Measurements from ENCODE around the gene NLRP13.
"Not testable (repeated sequence)": the region's sequence is repeated elsewhere in the genome, so short reads cannot be mapped to it uniquely, and the experiment has no call there.

The NLRP13 gene, protein sequence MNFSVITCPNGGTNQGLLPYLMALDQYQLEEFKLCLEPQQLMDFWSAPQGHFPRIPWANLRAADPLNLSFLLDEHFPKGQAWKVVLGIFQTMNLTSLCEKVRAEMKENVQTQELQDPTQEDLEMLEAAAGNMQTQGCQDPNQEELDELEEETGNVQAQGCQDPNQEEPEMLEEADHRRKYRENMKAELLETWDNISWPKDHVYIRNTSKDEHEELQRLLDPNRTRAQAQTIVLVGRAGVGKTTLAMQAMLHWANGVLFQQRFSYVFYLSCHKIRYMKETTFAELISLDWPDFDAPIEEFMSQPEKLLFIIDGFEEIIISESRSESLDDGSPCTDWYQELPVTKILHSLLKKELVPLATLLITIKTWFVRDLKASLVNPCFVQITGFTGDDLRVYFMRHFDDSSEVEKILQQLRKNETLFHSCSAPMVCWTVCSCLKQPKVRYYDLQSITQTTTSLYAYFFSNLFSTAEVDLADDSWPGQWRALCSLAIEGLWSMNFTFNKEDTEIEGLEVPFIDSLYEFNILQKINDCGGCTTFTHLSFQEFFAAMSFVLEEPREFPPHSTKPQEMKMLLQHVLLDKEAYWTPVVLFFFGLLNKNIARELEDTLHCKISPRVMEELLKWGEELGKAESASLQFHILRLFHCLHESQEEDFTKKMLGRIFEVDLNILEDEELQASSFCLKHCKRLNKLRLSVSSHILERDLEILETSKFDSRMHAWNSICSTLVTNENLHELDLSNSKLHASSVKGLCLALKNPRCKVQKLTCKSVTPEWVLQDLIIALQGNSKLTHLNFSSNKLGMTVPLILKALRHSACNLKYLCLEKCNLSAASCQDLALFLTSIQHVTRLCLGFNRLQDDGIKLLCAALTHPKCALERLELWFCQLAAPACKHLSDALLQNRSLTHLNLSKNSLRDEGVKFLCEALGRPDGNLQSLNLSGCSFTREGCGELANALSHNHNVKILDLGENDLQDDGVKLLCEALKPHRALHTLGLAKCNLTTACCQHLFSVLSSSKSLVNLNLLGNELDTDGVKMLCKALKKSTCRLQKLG

DNA sequence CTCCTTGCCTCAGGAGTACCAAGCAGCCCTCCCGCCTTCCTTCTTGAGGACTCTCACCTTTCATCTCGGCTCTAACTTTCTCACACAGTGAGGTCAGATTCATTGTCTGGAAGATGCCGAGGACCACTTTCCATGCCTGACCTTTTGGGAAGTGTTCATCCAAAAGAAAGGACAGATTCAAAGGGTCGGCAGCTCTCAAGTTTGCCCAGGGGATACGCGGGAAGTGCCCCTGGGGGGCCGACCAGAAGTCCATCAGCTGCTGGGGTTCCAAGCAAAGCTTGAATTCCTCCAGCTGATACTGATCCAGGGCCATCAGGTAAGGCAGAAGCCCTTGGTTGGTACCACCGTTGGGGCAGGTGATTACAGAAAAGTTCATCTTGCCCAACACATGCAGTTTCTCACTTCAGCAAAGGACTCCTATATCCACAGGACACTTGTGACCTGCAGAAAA is at the start of gene NLRP13:
Gene NLRP13 (minus strand): TSS at position 401 of the 451 bp plus-strand sequence. CDS start 25 bp downstream, at position 376.
- DNase-seq, result no peak

DNA sequence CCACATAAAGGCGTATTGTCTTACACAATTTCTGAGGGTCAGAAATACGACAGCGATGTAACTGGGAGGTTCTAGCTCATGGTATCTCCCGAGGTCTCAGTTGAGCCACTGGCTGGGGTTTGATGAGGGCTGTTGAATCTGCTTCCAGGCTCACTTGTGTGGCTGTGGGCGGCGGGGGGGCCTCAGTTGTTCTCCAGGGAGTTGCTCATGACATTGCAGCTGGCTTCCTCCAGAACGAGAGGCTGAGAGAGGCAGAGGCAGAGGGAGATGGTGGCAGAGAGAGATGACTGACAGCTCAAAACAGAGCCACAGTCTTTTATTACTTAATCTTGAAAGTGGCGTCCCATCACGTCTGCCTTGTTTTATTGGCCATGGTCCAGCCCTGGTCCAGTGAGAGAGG is 48.3 kb upstream of the NLRP13 start:
- DNase-seq, result no peak

DNA sequence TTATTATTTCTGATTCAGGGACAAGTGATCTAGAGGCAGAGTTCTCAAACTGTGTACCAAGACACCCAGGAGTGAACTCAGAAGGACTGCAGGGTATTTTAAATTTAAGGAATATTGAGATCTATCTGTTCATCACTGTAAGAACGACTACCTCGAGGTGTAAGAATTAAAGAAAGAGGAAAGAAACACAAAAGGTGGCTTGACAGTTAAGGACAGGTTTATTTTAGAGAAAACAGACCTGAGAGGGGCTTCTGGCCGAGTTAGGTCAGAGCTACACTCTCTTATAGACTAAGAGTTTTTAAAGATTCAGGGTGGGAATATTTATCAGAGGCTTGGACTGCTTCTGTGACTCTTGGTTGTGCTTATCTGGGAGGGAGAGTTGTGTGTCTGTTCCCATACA is 41.8 kb upstream of the NLRP13 start:
- DNase-seq, result no peak

DNA sequence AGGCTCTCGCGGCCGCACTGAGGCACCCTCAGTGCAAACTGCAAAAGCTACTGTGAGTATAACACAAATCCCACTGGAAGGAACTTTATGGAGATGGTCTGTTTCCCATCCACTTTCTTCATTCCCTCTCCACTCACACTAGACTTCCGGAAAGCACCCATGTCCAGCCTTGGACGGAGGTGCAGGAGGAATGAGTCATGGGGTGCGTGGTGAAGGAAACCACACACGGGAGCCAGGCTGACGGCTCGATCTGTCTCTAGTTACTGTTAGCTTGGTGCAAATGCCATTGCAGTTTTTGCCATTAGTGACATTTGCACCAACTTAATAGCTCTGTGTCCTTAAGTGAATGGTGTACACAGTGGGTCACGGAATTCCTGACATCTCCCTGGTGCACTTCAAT is 30.1 kb upstream of the NLRP13 start:
- no peak for DNase-seq

DNA sequence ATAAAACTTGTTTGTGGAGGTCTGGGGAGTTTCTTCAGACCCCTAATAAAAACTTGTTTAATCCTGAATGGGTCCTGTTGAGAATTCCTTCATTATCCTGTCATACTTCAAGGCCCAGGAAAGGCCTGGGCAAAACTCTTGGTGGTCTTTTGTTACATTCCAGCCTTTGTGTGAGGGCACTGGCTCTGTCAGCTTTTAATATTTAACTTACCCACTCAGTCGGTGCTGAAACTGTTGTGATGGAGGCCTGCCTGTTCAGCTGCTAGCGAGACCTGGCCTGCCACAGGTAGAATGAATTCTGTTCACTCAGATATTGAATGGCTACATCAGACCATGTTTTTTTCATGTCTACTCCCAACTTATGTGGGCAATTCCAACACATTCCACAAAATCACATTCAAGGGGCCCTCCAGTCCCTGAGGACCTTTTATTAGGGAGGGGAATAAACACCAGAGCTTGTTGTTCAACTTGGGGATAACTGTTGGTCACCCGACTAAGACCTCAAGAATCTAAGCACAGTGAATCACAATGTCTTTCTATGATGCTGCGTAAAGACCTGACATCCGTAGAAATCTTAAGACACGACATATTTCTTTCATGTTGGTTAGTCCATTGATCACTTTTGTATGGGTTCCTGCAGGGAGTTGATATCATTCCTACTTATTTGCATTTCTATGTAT is 28.0 kb upstream of the NLRP13 start:
- no peak for DNase-seq

DNA sequence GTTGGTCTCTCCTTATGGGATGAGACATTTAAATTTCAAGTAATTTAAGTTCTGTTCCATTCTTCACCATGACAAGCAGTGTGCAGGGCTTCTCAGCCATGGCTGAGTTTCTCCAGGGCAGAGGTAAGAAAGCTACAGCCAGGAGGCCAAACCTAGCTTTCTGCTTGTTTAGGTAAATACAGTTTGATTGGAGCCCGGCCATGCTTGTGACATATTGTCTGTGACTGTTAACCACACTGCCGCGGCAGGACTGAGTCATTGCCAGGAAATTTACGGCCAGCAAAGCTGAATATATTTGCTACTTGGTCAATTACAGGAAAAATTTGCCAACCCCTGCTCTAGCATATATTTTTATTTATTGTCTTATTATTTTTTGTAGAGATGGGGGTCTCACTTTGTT is 26.2 kb upstream of the NLRP13 start:
- no peak for DNase-seq

DNA sequence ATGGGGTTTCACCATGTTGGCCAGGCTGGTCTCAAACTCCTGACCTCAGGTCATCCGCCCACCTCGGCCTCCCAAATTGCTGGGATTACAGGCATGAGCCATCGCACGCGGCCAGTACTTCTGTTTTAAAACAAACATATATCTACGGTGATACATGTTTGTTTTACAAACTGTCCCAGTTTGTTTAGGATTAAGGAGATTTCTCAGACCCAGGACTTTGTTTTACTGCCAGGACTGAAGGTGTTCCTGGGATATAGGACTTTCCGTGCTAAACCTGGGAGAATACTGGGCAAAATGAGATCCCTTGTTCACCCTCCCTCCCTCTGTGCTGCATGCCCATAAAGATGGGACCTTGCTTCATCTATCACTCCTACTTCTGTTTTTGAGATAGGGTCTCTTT is 24.3 kb upstream of the NLRP13 start:
- no peak for DNase-seq

DNA sequence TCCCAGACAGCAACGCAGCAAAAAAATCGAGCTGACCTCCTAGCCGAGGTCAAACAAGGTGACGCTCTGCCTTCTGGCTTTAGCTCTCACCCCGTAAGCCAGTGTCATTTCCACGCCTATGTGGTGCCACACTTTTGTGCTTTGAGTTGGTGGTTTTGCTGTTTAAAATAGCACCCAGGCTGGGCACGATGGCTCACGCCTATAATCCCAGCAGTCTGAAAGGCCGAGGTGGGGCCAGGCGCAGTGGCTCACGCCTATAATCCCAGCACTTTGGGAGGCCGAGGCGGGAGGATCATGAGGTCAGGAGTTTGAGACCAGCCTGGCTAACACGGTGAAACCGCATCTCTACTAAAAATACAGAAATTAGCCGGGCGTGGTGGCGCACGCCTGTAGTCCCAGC is 18.4 kb upstream of the NLRP13 start:
- DNase-seq, result not testable (repeated sequence)

DNA sequence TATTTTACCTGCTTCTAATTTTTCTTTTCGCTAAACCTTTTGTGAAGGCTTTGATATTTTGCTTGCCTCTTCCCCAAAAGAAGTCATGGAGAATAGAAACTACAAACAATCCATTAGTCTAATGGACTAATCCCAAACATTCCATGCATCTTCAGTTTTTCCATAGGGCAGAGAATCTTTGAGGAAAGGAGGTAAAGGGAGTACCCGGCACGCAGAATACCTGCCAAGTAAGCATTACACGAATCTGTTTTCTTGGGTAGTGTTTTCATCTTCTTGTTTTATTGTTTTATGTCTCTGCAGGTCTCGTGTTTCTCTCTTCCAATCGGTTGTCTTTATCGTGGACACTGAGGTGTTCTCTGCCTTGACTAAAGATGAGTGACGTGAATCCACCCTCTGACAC is 15.4 kb upstream of the NLRP13 start, which contains the start of gene NLRP8:
Gene NLRP8 (plus strand): TSS at position 301 of the 400 bp plus-strand sequence.
- DNase-seq, result no peak

DNA sequence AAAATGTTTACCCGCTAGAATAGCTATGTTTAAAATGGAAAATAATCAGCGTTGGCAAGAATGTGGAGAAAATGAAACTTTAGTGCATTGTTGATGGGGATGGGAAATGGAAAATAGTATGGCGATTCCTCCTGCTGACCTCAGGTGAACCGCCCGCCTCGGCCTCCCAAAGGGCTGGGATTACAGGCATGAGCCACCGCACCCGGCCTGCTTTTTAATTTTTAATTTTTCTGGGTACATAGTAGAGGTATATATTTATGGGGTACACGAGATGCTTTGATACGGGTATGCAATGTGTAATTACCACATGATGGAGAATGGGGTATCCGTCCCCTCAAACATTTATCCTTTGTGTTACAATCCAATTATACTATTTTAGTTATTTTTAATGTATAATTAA is 8.2 kb upstream of the NLRP13 start:
- no peak for DNase-seq

DNA sequence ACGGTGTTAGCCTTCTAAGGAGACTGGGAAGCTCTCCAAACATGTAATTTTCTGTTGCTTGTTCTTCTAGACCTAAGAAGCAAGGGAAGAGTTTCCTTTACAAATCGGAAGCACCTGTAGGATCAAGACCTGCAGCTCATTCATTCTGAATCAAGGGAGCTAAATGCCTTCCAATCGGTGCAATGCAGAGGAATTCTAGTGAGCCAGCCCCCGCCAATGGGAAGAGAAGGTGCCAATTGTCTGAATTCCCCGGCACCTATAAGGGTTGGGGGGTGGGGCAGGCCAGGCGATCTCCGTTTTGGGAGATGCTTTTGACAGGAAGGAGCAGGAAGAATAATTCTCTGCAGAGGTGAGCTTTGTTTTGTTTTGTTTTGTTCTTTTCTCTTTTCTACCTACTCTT is 7.1 kb upstream of the NLRP13 start:
- no peak for DNase-seq

DNA sequence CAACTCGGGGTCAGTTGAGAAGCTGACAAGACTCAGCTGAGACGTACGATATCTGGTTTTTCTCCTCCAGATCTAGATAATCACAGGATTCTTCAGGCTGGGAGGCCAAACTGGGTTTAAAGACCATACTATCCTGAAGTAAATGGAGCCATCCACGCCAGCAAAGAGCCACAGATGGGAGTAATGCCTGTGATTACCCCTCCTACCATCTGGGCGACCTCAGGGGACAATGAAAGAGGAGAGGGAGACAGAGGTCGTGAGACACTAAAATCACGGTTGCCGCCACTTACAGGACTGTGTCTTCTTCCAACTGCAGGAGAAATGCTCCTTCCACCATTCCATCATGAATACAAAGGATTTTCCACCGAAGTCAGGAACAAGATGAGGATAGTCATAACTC is 3.1 kb upstream of the NLRP13 start:
- DNase-seq, result no peak

DNA sequence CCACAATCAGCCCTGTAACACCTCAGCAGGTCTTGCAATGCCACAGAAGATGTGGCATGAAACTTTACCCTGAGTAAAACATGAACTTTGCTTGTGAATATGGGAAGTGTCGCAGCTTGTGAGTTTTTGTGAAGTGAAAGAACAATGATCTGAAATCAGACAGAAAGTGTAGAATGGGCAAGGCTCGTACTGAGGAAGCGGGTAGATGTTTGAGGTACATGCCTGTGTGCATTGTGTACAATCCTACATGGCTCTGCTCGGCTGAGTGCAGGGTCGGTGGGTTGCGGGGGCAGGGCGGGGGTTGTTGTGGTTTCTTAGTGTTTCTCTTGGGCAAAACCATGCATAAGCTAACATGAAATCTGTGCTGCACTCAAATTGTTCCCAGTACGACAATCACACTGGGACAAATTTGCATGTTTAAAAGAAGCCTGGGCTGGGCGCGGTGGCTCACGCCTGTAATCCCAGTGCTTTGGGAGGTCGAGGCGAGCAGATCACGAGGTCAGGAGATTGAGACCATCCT is 1.1 kb downstream of the NLRP13 start:
- DNase-seq, result no peak

DNA sequence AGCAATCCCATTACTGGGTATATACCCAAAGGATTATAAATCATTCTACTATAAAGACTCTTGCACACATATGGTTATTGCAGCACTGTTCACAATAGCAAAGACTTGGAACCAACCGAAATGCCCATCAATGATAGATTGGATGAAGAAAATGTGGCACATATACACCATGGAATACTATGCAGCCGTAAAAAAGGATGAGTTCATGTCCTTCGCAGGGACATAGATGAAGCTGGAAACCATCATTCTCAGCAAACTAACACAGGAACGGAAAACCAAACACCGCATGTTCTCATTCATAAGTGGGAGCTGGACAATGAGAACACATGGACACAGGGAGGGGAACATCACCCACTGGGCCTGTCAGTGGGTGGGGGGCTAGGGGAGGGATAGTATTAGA is 2.9 kb downstream of the NLRP13 start:
- DNase-seq, result not testable (repeated sequence)

DNA sequence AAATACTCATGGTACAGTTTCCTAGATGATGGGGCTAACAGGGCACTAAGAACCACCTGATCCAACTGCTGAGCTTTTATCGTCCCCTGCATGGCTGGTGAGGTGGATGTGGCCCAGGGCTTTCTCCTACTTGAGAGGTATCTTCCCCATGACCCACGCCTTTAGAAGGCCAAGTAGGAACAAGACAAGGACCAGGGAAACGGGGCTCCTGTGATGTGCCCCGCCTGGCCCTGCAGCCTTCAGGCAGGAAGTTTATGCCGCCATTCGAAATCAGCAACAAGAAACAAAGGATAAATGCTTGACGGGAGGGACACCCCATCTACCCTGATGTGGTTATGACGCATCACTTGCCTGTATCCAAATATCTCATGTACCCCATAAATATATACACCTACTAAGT is 4.1 kb downstream of the NLRP13 start:
- no peak for DNase-seq

DNA sequence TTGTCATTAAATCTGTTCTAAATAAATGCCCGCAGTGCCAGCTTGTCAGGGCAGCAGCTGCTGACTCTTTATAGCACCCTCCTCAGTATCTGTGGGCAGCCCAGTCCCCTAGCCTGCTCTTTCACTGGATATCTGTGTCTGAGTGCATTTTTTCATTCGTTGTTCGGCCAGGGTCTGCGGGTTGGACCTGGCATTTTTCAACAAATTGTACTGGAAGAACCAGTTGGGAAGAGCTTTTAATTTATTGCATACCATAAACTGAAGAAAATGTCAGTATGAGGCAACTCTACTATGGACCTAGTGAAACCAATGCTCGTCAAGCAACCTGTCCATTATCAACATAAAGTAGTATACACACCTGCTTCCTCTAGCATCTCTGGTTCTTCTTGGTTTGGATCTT is 8.6 kb downstream of the NLRP13 start:
- no peak for DNase-seq

DNA sequence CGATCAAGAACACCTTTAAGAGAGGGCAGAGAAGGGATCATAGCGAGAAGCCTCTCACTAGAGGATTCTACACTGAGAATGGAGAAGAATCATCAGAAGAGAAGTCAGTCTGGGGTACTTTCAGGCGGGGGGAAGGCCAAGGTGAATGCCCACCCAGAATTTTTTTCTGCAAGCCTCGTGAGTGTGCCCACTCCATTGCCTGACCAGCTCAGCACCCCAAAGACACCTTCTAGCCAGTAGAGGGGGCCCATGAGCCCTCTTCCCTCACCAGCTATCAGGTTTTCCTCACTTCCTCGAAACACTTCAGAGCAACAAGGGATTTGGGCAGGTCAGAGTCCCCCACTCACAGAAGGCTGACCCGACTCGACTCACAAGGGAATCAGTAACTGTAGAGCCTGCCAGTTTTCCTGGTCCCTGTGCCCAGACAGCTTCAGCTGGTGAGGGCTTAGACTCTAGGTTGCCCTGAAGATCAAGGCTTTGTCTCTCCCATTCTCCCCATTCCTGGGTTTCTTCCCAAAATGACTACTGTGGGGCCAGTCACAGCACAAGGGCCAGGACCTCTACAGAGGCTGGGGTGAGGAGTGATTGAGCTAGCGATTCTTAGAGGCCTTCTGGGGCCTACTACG is 18.4 kb downstream of the NLRP13 start:
- DNase-seq, result no peak

DNA sequence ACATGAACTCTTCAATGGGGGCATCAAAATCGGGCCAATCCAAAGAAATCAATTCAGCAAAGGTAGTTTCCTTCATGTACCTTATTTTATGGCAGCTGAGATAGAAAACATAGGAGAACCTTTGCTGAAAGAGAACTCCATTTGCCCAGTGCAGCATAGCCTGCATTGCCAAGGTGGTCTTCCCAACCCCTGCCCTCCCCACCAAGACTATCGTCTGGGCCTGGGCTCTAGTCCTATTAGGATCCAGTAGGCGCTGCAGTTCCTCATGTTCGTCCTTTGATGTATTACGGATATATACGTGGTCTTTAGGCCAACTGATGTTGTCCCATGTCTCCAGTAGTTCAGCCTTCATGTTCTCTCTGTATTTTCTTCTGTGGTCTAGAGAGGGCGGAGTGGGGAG is 19.2 kb downstream of the NLRP13 start:
- no peak for DNase-seq

DNA sequence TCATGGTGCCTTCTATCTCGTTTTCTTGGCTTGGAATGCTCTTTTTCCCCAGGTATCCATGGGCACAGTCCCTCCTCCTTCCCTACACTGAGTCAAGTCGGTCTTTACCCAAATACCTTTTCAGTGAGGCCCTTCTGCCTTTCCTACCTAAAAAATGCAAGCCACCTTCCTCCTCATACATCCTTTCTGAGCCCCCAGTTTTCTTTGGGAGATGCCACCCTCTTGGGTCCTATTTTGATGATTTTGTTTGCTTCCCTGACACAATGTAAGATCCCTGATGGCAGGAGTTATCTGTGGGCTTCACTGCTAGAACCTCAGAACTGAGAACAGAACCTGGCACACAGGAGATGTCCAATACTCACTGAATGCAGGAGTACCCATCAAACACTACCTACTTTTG is 22.3 kb downstream of the NLRP13 start:
- no peak for DNase-seq

DNA sequence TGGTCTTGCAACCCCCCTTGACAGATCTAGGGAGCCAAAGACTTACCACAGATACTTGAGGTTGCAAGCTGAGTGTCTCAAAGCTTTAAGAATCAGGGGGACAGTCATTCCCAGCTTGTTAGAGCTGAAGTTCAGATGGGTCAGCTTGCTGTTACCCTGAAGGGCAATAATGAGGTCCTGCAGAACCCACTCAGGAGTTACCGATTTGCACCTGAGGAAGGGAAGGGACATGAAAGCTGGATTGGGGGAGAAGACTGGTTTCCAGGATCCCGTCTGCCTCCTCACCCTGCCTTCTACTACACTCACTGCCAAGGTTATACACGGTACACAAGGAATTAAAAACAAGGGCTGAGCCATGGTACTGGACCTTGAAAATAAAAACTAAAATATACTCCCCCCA is 24.4 kb downstream of the NLRP13 start:
- DNase-seq, result no peak

DNA sequence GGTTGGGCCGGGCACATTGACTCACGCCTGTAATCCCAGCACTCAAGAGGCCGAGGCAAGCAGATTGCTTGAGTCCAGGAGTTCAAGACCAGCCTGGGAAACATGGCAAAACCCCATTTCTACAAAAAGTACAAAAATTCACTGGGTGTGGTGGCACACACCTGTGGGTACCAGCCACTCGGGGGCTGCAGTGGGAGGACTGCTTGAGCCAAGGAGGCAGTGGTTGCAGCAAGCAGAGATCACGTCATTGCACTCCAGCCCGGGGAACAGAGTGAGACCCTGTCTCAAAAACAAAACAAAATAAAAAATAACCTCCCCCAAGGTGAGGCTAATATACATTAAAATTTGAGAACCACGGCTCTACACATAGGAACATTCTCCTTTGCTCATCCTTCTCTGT is 24.9 kb downstream of the NLRP13 start:
- no peak for DNase-seq

DNA sequence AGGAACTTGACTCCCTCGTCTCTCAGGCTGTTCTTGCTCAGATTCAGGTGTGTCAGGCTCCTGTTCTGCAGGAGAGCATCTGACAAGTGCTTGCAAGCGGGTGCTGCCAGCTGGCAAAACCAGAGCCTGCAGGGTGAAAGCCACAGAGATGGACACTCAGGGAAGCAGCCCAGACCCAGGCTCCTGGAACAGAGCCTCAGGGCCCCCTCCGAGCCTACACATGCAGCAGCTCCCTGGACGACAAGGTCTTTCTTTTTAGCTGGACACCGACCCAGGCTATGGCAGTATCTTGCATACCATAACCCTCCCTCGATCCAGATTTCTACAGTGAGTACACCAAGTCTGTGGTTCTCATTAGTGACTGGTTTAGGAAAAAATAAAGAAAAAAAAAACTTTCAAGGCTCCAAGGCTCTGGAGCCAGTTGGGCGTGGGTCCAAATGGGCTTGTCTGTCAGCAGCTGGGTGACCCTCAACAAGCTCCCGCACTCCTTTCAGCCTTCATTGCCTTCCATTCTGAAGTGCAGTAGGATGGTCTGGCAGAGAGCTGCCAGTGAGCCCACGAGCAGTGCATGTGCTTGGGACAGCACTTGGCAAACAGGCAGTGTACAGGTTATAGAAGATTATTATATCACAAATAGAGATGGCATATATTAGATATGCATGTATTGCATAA is 29.9 kb downstream of the NLRP13 start:
- no peak for DNase-seq
